Stimulated activated CD4-positive, alpha-beta T cell treated with anti-CD3 and anti-CD28 coated beads, Interleukin-1b, Interleukin-23, amount 100 ng/mL, for 1 hour (primary cell): ENCODE results near the gene SERINC2.
"Not testable (repeated sequence)": the region's sequence is repeated elsewhere in the genome, so short reads cannot be mapped to it uniquely, and the experiment has no call there.

Experiments
- DNase-seq, 2 donors: peaks; one replicate each; pipeline ENCODE4 v3.0.0-alpha.2; 2020; ENCODE audit warnings: low read depth in 2 of 2

Gene SERINC2

DNA sequence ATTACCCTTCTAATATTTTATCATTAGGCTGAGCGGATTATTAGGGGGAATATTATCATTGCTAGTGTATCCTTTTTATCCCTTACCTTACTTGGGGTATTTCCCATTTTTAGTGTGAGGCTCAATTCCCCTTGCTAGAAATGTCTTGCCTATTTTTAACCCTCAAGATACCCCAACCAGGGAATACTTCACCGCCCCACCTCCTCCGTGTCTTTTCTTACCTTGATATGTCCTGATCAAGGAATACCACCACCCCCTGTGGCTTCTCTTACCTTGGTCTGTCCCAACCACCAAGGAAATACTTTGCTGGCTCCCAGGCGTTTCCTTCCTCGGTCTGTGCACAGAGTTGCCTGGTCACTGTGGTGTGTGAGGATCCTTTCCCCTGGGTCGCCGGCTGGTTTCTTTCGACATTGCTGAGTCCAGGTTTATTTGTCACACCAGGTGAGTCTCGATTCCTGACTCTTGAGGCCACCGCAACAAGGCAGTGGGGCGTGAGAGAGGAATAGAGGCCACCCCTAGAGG, 57.8 kb downstream of the SERINC2 start:
- no peak for DNase-seq

DNA sequence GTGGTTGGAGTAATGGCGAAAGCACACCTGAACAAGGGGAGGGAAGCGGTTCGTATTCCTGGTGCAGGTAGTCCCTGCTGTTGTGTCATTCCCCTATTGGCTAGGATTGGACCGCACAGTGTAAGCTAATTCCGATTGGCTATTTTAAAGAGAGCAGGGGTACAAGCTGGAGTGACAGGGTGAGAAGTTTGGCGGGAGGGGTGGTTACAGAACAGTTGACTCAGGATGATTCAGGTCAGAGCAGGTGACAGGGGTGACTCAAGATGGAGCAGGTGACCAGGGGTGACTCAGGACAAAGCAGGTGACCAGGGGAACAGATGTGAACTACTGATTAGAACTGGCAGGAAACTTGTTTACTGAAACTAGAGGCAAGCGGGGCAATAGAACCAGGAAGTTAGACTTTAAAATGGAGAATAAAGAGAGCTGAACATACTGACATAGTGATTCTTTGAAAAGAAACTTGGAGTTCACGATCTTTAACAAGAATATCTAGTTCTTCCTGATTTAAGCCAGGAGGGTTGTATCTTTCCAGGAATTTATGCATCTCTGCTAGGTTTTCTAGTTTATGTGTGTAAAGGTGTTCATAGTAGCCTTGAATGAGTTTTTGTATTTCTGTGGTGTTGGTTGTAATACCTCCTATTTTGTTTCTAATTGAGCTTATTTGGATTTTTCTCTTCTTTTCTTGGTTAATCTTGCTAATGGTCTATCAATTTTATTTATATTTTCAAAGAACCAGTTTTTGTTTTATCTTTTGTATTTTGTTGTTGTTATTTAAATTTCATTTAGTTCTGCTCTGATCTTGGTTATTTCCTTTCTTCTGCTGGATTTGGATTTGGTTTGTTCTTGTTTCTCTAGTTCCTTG, 58.7 kb downstream of the SERINC2 start:
- DNase-seq: not testable (repeated sequence)

DNA sequence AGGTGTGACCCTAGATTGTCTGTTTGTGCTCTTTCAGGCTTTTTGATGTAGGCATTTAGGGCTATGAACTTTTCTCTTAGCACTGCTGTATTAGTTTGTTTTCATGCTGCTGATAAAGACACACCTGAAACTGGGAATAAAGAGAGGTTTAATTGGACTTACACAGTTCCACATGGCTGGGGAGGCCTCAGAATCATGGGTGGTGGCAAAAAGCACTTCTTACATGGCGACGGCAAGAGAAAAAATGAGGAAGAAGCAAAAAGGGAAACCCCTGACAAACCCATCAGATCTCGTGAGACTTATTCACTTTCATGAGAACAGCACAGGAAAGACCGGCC, 59.3 kb downstream of the SERINC2 start:
- DNase-seq: not testable (repeated sequence)

DNA sequence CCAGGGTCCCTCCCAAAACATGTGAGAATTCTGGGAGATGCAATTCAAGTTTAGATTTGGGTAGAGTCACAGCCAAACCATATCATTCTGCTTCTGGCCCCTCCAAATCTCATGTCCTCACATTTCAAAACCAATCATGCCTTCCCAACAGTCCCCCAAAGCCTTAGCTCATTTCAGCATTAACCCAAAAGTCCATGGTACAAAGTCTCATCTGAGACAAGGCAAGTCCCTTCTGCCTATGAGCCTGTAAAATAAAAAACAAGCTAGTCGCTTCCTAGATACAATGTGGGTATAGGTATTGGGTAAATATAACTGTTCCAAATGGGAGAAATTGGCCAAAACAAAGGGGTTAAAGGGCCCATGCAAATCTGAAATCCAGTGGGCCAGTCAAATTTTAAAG, 59.7 kb downstream of the SERINC2 start:
- DNase-seq: not testable (repeated sequence)

DNA sequence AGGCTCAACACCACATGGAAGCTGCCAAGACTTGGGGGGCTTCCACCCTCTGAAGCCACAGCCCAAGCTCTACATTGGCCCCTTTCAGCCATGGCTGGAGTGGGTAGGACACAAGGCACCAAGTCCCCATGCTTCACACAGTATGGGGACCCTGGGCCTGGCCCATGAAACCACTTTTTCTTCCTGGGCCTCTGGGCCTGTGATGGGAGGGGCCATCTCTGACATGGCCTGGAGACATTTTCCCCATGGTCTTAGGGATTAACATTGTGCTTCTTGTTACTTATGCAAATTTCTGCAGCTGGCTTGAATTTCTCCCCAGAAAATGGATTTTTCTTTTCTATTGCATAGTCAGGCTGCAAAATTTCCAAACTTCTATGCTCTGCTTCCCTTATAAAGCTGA, 60.5 kb downstream of the SERINC2 start:
- not testable (repeated sequence) for DNase-seq

DNA sequence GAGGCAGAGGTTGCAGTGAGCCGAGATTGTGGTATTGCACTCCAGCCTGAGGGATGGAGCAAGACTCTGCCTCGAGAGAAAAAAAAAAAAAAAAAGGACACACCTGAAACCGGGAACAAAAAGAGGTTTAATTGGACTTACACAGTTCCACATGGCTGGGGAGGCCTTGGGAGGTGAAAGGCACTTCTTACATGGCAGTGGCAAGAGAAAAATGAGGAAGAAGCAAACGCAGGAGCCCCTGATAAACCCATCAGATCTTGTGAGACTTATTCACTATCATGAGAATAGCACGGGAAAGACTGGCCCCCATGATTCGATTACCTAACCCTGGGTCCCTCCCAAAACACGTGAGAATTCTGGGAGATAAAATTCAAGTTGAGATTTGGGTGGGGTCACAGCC, 61.6 kb downstream of the SERINC2 start:
- not testable (repeated sequence) for DNase-seq

DNA sequence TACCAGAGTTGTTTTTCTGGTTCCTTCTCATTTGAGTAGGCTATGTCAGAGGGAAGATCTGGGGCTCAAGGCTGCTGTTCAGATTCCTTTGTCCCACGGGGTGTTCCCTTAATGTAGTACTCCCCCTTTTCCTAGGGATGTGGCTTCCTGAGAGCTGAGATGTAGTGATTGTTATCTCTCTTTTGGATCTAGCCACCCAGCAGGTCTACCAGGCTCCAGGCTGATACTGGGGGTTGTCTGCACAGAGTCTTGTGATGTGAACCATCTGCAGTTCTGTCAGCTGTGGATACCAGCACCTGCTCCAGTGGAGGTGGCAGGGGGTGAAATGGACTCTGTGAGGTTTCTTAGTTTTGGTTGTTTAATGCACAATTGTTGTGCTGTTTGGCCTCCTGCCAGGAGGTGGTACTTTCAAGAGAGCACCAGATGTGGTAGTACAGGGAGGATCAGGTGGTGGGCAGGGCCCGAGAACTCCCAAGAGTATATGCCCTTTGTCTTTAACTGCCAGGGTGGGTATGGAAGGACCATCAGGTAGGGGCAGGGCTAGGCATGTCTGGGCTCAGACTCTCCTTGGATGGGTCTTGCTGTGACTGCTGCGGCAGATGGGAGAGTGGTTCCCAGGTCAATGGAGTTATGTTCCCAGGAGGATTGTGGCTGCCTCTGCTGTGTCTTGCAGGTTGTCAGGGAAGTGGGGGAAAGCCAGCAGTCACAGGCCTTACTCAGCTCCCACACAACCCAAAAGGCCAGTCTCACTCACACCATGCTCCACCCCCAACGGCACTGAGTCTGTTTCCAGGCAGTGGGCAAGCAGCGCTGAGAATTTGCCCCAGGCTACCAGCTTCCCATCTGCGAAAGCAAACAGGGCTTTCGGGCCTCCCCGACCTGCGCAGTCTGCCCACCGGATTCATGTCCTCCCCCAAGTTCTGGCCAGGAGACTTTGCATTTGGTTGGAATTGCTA, 64.2 kb downstream of the SERINC2 start:
- DNase-seq: no peak

DNA sequence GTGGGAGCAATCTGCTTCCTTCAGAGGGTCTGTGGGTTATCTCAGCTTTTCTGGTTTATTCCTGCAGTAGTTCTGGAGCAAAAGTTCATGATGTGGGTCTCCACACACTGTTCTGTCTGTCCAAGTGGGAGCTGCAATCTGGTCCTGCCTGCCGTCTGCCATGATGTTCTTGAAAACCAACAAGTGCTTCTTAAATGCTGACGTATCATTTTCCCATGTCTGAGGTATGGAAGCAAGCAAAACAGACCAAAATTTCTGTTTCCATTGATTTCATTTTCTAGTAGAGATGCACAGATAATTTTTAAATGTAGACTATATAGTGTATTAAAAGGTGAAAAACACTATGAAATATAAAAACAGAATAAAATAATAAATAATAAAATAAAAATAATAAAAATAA, 65.2 kb downstream of the SERINC2 start:
- DNase-seq: no peak

DNA sequence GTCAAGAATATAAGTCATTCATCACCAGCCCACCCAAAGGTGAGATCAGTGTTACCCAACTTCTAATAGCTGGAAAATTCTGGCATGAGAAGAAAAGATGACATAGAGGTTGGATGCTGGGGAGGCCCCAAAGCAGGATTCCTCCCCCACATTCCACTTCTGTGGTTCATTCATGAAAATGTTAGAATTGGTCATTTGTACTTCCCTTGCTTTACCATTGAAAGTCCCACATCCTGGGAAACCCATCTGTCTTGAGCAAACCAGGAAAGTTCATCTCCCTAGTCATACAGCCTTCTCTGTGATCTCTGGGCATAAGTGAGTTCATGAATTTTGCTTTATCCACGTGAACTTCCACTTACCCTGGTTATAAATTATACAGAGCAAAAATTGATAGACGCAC, 66.8 kb downstream of the SERINC2 start:
- DNase-seq: no peak

DNA sequence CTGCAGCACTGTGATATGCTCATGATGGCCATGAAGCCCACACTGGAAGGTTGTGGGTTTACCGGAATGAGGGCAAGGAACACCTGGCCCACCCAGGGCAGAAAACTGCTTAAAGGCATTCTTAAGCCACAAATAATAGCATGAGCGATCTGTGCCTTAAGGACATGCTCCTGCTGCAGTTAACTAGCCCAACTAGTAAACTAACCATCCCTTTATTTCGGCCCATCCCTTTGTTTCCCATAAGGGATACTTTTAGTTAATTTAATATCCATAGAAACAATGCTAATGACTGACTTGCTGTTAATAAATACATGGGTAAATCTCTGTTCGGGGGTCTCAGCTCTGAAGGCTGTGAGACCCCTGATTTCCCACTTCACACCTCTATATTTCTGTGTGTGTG, 67.4 kb downstream of the SERINC2 start:
- not testable (repeated sequence) for DNase-seq

DNA sequence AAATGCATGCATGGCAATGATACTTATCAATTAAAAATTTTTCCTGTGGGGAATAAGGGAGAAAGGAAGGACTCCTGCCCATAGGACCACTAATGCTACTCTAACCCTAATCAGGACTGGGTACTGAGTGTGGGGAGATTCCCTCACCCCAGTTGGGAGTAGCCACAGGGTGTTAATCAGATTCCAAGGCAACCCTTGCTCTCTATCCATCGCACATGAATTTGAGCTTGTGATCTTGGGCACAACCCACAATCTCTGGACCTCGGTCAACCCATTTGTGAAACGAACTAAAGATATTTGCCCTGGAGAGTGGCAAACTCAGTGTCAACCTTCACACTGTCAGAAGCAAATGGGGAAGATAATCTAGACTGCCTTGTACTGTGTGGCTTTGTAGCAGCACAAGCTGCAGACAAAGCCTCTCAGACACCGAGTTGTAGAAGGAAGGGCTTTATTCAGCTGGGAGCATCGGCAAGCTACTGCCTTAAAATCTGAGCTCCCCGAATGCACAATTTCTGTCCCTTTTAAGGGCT, 69.5 kb downstream of the SERINC2 start:
- DNase-seq: no peak

DNA sequence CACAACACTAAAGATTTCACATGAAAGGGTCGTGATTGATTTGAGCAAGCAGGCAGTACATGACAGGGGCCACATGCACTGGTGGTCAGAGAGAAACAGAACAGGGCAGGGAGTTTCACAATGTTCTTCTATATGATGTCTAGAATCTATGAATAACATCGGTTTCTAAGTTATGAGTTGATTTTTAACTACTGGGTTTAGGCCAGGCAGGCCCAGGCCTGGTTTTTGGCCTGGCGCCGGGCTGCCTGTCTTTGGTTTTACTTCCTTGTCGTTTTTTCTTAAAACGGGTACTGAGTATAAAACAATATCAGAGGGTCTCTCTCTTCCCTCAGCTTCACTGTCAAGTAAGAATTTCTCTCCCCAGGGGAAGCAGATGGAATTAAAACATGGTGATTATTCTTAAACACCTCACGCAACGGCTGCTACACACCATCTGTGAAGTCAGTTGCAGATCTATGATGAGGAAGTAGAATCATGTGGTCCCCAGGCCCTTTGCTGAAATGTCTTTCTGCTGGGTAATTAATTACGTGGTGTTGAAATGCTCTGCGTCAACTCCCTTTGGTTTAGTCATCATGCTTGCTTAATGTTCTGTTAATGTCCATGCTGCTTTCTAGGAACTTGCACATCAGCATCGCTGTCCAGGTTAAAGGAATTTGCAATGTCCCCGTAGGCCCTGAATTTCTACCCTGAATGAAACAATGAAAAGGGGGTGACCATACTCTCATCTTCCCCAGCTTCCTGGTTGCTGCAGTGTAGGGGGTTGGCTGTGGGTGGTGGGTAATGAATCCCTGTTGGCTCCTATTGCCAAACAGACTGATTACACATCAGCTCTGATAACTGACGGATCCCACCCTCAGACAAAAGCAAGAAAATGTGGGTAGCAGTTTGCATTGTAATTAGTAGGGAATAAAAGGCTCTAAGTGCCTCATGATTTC, 70.3 kb downstream of the SERINC2 start:
- no peak for DNase-seq
